SHP77 (cell line): ENCODE data around the gene C1orf116.

Experiments used
- DNase-seq, 2 experiments: peaks; one replicate each; lab custom pipeline; 2025; lab: John Stamatoyannopoulos, UW

Gene C1orf116

DNA sequence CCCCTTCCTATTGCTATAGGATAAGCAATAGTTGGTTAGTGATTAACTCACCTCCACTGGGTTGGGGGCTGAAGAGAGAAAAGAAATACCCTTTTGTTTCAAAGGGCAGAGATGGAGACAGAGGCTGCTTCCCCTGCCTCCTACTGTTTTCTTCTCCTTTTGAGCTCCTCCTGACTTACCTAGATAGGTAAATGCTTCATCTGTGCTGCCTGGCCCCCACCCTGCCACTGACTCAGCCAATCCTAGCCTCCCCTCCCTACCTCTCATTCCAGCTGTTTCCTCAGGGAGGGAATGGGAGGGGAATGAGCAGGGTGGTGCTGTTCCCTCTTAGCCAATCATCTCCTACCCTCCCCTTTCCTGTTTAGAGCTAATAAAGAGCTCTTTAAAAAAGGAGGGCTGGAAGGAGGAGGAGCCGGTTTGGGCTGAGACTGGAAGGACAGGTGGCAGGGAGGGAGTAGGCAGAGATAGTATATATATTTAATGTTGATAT, at the start of gene C1orf116:
C1orf116 (minus strand) TSS at position 229 of the 490 bp plus-strand sequence. CDS start 5,158 bp downstream, outside the sequence.
- peak in 1 of 2 experiments; percentile 15 for DNase-seq

DNA sequence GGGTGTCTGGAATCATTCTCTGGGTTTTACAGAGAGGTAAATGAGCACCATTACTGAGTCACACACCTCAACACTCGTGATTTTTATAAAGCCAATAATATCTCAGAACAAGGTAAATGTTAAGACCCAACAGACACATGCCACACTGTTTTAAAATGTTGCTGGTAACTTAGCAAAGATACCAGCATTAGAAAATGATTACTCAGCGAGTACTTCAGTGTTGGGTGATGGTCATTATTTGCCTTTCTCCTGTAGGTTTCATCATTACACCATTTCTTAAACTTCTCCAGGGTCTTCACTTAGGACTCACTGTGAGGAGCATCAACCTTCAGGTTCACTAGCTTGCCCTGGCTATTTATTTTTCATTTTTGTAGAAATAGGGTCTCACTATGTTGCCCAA, 49.2 kb upstream of the C1orf116 start:
- DNase-seq, result no peak

DNA sequence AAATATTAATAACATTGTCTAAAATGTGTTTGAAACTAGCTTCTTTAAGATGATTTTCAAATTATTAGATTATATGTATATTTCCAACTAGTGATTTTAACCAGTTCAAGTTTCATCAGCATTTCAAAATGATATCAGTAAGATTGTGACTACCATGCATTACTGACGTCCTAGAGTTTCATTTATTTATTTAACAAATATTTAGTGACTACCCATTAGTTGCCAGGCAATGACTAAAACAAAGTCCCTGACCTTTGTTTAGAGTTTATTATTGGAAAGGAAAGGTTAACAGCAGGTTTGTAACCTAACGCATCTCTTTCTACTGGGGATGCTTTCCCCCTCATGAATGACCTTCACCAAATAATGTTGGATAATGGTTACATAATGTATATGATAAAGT, 48.5 kb upstream of the C1orf116 start:
- no peak for DNase-seq

DNA sequence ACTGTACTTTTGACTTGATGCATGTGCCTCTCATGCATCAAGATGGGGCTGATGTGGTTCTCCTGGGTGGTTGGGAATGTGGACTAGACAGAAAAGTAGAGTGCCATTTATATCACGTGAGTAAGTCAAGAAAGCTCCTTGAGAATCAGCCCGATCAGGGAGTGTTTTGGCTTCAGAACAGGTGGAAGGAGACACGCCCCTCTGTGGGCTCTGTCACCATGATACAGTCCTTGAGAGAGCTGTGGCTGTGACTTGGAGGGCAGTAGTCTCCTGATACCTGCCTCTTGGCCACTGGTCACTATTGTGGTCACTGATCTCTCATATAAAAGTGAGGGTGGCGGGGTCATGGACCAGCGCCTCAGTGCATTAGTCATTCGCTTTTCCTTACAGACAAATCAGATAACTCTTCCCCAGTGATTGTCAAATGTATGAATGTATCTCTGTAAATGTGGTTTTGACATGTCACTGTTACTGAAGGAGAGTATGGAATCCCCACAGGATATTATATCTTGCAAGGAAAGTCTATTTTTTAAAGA, 47.2 kb upstream of the C1orf116 start:
- DNase-seq, result no peak

DNA sequence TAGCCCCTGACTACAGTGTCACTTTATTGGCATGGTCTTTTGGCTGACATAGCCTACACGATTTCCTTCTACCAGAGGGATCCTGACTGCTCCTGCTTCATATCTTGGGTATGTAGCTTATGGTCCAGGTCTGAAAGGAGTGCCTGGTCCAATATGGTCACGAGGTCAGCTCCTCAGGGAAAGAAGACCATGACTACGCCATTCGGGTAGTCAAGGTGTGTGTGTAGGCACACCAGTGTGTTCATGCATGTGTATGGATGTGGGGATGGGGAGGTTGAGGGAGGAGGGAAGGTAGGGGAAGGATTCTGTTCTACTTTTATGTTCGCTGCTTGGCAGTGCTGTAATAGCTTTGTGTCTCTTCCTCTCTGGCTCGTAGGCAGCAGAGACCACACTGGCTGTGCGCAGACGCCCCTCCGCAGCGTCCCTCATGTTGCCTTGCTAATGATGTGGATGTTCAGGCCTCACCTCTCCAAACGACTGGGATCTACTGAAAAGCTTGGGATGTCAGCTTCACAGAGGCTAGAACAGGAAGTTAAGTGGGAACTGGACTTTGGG, 46.1 kb upstream of the C1orf116 start:
- DNase-seq, result no peak

DNA sequence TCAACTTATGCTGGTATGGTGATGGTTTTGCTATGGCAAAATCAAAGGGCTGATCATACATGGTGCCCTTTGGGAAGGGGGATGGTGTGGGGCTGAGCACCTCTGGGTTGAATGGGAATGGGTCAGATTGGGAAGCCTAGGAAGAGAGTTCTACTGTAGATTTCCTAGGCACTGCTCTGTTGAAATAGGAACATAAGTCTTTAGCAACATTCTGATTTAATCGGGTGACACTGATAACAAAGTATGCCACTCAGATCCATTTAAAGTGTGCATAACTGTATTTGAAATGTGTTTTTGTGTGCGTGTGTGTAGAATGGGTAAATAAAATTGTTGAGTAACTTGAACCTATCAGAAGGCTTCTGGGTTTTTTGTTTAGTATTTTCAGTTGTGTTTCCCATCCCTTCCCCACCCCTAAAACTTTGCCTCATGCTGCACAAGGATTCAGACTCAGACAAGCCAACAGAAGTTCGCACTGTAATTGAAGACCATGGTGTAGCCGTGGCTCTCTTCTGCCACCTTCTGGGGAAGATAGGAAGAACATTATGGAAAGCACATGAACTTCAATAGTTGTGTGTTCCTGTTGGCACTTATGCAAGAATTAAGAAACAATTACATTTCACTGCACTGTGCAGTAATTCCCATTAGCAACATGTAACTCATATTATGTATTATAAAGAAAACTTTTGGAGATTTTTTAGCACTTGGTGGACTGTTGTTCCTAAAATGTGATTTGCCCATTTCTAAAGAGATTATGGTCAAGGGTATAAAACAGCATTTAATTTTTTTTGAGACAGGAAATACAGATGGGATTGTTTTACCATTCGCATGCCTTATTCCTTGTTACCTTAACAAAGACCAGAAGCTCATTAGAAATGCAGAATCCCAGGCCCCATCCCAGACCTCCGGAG, 45.2 kb upstream of the C1orf116 start:
- peak; percentile 9 to 34 for DNase-seq

DNA sequence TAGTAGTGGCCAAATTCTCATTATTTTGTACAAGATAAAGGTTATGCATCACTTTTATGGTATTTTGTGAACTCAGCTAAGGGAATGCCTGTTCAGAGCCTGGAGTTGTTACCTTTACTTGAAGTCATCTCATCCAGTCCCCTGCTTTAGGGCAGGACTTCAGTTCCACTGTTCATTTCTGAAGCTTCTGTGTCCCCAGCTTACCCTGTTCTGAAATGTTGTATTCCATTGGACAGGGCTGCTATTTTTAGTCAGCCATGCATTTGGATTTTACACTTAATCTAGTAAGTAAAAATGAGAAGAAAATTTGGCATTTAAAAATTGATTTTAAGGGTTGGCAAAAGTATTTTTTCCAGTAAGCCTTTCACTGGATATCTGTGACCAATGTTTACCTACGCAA, 44.5 kb upstream of the C1orf116 start:
- no peak for DNase-seq

DNA sequence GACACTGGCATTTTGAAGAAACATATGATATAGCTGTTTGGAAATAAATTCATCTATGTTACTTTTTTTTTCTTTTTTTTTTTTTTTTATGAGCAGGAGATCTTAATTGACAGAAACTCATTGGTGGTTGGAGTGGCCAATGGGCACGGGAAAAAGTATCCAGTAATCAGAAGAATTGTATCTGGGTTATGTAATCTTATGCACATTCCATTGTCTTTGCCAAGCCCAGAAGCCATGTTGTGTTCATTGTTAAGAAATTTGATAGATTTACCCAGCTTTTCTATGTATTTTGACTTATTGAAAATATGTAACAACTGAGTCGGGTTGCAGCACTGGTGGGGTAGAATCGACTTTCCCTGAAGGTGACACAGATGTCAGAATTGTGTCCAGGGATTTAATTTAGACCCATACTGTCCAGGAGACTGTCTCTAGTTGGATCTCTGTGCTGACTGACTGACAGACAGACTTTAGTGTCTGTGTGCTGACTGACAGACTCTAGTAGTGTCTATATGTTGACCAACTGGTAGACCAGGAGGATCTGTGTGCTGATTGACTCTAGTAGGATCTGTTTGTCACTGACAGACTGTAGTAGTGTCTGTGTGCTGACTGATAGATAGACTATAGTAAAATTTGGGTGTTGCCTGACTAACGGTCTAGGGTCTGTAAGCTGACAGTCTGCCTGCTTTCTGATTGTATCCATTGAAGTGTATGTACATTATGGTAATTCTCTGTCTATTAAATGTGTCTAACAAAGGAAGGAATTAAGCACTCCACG, 43.8 kb upstream of the C1orf116 start:
- no peak for DNase-seq

DNA sequence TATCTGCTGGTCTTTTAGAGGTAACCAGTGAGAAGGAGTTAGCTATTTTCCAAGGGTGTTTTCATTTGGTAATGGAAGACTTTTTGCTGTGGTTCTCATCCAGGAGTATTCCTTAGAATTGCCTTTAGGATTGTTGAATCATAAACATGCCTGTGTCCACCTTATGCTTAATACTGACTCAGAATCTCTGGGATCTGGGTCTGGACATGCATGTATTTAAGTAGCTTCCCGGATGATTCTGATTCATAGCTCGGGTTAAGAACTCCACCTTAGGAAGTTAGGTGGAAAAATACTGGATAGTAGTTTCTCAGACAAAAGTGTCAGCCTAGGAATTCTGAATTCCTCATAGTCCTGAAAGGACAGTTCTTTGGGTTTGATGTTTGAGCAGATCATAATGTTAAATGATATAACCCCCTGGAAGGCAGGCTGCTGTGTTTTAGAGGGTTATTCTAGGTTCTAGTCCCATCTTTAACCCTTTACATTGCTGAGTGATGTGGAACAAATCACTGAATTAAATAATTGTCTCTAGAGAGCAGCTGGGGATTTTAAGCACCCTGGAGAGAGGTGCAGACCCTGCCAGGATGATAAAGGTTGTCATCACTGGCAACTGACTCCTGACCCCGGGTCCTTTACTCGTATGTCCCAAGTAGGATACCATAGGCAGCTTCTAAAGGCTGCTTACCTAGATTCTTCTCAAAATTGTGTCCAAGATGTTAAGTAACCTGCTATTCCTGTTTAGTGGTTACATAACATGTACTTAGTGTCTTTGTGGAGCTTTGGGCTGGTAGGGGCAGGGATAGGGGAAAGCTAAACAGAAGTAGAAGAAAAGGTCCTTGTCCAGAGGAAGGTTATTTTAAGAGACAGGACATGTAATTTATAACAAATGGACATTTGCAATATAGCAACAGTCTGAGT, 41.6 kb upstream of the C1orf116 start:
- DNase-seq, result no peak

DNA sequence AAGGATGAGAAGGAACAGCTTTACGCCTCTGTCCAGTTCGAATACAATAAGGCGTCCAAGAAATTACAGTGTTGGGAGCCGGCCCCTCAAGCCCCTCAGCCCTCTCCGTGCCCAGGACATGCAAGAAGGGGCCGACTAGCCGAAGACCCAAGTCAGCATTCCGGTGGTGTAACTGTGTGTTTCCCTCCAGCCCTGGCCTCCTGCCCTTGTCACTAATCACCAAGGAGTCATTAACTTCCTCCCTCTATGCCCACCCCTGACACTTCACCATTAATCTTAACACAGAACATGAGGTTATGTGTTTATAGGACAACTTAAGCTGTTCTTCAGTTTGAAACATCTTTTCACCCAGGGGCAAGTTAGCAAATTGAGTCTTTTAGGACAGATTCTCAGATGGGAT, 39.7 kb upstream of the C1orf116 start:
- no peak for DNase-seq

DNA sequence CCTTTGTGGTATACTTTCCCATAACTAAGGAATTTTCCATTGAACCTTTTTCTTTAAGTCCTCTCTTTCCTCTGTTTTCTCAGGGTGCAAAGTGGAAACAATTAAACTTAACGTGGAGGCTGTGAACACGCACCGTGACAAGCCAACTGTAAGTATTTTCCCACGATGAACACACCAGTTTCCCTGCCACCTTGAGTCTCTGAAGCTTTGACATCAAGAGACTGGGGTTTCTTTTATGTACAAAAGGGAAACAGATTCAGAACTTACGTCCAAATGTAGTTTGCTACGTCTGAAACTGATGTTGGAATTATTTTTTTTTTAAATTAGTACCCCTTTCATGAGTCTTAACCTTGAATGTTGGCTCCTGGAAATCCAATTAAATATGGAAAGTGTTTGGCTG, 38.9 kb upstream of the C1orf116 start:
- no peak for DNase-seq

DNA sequence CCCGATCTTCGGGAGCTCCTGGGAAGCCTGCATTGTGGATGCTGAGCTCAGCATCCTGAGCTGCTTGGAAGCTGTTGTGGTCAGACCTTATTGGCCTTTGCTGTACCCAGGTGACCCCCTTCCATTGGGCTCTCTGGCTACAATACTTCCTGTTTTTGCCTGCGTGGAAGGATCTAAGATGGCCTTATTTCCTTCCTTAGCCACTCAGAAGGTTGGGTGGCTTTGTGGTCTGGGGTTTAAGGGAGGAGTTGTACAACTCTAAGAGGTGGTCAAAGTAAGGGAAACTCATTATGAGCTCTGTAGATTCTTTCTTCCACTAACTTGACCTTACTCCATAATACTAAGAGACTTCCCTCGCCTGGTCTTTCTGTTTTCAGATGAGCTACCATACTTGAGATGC, 38.3 kb upstream of the C1orf116 start:
- no peak for DNase-seq

DNA sequence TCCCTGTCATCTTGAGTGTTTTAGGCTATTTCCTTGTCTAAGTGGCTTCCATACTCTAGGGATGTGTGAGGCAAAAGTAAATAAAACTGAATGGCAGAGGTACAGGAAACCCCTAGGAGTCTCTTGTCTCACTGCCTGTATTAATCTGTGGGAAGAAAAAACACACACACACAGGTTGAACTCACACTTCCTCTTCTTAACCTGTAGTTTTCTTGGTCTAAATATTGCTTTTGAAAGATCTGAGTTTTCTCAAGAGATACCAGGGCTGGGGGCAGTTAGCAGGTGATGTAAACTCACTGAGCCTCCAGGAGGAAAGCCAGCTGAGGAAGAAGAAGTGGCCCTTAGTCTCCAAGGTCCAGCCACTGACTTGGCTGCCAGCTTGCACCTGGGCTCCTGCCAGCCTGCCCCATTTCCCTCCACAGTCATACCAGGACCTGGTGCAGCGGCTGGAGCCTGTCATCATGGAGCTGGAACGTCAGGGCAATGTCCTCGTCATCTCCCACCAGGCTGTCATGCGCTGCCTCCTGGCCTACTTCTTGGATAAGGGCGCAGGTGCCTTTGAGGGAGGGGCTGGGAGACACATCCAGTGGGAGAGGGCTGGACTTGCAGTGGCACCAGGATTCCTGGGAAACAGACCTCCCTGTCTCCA, 37.4 kb upstream of the C1orf116 start:
- DNase-seq, result no peak

DNA sequence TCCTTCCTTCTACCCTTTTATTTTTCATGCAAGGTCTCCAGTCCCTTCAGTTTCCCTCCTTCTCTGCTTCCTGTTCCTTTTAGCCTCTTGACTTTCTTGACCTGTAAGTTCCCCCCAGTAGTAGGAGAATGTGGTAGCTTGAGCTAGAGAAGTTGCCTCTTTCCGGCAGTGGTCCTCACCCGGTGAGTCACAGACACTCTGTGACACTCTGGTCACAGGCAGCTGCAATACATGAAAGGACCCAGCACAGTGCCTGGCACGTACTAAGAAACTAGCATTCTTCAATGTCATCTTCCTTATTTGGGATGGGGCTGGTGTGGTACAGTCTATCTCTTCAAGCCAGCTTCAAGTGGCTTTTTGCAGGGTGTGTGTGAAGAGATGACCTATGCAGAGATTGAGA, 36.5 kb upstream of the C1orf116 start:
- DNase-seq, result no peak

DNA sequence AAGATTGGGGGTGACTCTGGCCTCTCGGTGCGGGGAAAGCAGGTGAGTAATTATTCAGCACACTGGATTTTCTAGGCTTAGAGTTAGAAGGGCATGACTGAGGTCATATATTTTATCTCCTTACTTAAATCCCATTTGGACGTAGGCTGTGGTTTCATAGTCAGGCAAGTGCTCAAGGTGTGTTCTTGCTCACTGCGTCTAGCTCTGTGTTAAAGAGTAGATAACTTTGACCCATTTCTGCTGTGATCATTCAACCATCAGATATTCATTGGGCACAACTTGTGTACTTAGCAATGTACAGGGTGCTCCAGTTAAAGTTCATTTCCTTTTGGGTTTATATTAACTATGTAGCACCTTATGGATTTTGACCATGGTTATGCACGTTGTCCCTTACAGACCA, 35.1 kb upstream of the C1orf116 start:
- no peak for DNase-seq

DNA sequence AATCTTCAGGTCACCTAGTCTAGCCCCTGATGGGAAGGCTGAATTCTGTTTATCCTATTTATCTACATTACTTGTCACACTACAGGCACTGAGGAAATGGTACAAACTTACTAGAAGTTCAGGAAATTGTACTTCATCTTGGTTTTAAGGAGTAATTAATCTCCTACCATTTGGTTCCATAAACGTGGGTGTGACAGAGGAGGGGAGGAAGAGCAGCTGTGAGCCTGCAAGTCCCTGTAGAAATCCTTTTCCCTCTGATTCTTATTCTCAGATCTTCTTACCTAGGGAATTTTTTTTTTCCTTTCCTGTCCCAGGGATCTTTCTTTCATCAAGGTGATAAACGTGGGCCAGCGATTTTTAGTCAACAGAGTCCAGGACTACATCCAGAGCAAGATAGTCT, 34.6 kb upstream of the C1orf116 start:
- no peak for DNase-seq

DNA sequence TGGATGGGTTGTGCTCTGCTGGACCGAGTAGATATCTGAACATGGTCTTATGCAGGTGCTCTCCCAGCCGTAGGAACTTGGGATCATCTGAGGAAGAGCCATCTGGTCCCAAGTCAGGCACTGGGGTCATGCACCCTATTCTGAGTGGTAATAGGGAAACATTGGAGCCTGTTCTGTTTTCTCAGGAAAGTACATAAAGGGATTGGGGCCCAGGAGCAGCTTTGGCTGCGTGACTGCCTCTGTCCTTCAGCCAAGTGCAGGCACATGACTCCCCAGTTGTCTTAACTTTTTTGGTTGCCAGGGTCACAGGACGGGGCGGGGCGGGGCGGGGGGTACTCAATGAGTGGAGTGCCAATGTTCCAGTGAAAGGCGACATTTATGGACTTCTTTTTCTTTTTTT, 32.0 kb upstream of the C1orf116 start:
- DNase-seq, result no peak

DNA sequence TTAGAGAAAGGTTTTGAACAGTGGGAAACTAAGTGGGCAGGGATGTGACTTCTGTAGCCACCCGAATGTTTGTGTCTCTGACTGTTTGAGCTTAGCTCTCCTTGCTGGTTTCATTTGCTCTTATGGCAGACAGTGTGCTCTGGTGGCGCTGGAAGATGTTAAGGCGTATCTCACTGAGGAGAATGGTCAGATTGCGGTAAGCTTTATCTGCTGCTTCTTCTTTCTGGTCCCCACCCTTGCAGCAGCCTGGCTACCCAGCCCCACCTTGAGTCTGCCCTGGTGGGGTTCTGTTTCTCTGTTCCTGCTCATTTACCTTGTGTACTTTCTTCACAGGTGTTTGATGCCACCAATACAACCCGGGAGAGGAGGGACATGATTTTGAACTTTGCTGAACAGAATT, 30.5 kb upstream of the C1orf116 start:
- DNase-seq, result no peak

DNA sequence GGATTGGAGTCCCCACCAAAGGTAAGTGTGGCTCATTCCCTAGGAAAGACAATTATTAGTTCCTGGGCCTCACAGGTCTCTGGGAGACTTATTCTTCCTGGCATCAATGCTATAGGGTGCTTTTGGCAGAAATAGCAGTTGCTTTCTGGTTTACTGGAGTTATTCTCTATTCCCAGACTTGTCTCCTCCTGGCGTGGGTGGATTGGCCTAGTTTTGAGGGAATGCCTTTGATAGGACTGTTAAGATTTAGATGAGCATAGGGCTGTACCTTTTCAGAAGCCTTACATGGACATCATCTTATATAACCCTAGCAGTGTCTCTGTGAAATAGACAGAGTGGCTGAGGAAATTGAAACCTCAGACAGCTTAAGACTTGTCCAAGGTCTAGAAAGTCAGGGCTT, 29.5 kb upstream of the C1orf116 start:
- DNase-seq, result no peak

DNA sequence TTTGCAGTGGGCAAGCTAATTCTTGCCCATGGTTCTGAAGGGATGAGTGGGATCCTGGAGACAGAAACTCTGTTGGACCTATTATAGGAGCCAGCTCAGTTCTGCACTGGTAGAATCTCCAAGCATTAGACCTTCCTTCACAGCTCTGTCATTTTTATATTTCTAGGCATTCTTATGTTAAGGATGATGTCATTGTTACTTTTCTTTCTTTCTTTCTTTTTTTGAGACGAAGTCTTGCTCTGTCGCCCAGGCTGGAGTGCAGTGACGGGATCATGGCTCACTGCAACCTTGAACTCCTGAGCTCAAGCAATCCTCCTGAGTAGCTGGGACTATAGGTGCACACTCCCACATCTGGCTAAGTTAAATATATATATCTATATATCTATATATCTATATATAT, 28.0 kb upstream of the C1orf116 start:
- no peak for DNase-seq

DNA sequence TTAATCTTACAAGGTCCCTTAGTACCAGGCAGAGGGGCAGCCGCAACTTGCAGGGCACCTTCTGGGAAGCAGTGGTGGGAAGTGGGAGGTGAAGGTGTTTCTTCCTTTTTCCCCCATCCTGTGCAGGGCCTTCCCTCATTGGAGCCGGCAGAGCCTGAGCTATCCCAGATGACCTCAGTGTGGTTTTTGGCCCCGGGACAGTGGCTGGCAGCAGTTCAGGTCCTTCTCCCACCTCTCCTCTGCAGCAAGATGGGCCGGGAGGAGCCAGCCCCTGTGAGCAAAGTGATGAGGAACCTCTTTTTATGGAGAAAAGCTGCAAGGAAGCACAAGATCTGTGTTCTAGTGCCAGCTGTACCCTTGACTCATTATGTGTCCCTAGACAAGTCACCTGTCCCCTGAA, 27.3 kb upstream of the C1orf116 start:
- no peak for DNase-seq
